Testis (tissue), 2 donors: ENCODE measurements around the gene IFNL3.

ENCODE experiments used
- POLR2A ChIP-seq: fragments of 450-650 bp; IDR thresholded peaks from one replicate; pipeline ENCODE4 v1.6.1; 2017; ENCODE audit warnings: antibody characterized with exemption, mild to moderate bottlenecking, moderate library complexity
- TF ChIP-seq, protein P1 (sequence below), 3 experiments: fragments of 450-650 bp in 2 of 3; fragments of 200-600 bp in 1 of 3; sonication (generic) in 1 of 3; IDR thresholded peaks; one replicate each; pipeline ENCODE4 v1.5.1; 2016 to 2019; ENCODE audit warnings: antibody characterized with exemption in 3 of 3, mild to moderate bottlenecking in 2 of 3, moderate library complexity in 1 of 3

- TF ChIP-seq, protein P1, sequence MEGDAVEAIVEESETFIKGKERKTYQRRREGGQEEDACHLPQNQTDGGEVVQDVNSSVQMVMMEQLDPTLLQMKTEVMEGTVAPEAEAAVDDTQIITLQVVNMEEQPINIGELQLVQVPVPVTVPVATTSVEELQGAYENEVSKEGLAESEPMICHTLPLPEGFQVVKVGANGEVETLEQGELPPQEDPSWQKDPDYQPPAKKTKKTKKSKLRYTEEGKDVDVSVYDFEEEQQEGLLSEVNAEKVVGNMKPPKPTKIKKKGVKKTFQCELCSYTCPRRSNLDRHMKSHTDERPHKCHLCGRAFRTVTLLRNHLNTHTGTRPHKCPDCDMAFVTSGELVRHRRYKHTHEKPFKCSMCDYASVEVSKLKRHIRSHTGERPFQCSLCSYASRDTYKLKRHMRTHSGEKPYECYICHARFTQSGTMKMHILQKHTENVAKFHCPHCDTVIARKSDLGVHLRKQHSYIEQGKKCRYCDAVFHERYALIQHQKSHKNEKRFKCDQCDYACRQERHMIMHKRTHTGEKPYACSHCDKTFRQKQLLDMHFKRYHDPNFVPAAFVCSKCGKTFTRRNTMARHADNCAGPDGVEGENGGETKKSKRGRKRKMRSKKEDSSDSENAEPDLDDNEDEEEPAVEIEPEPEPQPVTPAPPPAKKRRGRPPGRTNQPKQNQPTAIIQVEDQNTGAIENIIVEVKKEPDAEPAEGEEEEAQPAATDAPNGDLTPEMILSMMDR (IDR thresholded peaks at IDR 0.05) = no peak
- TF ChIP-seq POLR2A = no peak
These were observed 32.4 kb downstream of the IFNL3 start for GRCh38 chr19:39212375-39212742.
